Lower leg skin (tissue), 3 donors: ENCODE data around the gene KISS1R.

Experiments used
- CTCF ChIP-seq, 3 donors: fragments of 450-650 bp; IDR thresholded peaks; one replicate each; pipeline ENCODE4 v1.5.1; 2016; ENCODE audit warnings: antibody characterized with exemption in 3 of 3, mild to moderate bottlenecking in 3 of 3, moderate library complexity in 2 of 3
- POLR2A ChIP-seq, 2 donors: fragments of 450-650 bp; IDR thresholded peaks; one replicate each; pipeline ENCODE4 v1.6.1; 2016 to 2017; ENCODE audit warnings: antibody characterized with exemption in 2 of 2, mild to moderate bottlenecking in 1 of 2, moderate library complexity in 1 of 2

- TF ChIP-seq CTCF (IDR thresholded peaks at IDR 0.05) (no peak), POLR2A (IDR thresholded peaks at IDR 0.05) (no peak)
These were observed 14.5 kb upstream of the KISS1R start for GRCh38 chr19:902446-903226.
